Effector CD8-positive, alpha-beta T cell (primary cell): ENCODE results near the gene EMC8.
A peak's percentile ranks its signal among the peaks of the same experiment; 100 is the strongest.
"Not testable (repeated sequence)": the region's sequence is repeated elsewhere in the genome, so short reads cannot be mapped to it uniquely, and the experiment has no call there.

ENCODE experiments used
- DNase-seq: peaks from one replicate; lab custom pipeline; 2025; lab: John Stamatoyannopoulos, UW

Gene EMC8

GRCh38 chr16:85812811-85813700 lies 13.7 kb upstream of the EMC8 start:
- DNase-seq = no peak

GRCh38 chr16:85812031-85812807 lies 12.9 kb upstream of the EMC8 start:
- DNase-seq = no peak

- no peak for DNase-seq
Observed at GRCh38 chr16:85810742-85811115, 11.4 kb upstream of the EMC8 start.

- DNase-seq = no peak
Observed at GRCh38 chr16:85810097-85810741, 10.9 kb upstream of the EMC8 start.

GRCh38 chr16:85809645-85810044 lies 10.3 kb upstream of the EMC8 start:
- no peak for DNase-seq

GRCh38 chr16:85808926-85809325 lies 9.6 kb upstream of the EMC8 start:
- DNase-seq = no peak

- not testable (repeated sequence) for DNase-seq
Observed at GRCh38 chr16:85808104-85808503, 8.8 kb upstream of the EMC8 start.

GRCh38 chr16:85807340-85807739 lies 8.0 kb upstream of the EMC8 start:
- not testable (repeated sequence) for DNase-seq

GRCh38 chr16:85806539-85806938 lies 7.2 kb upstream of the EMC8 start:
- no peak for DNase-seq

GRCh38 chr16:85805442-85806045 lies 6.2 kb upstream of the EMC8 start:
- DNase-seq = no peak

GRCh38 chr16:85803570-85803969 lies 4.2 kb upstream of the EMC8 start:
- no peak for DNase-seq

GRCh38 chr16:85800321-85800669 lies 951 bp upstream of the EMC8 start:
- DNase-seq = peak; percentile 45

- DNase-seq = peak; percentile 14
Observed at GRCh38 chr16:85798901-85799496, 345 bp downstream of the EMC8 start.

GRCh38 chr16:85798283-85798776 lies 1.0 kb downstream of the EMC8 start:
- DNase-seq = no peak

- no peak for DNase-seq
Observed at GRCh38 chr16:85796599-85796998, 2.7 kb downstream of the EMC8 start.

GRCh38 chr16:85796152-85796551 lies 3.2 kb downstream of the EMC8 start:
- no peak for DNase-seq

GRCh38 chr16:85794696-85795095 lies 4.6 kb downstream of the EMC8 start:
- DNase-seq = no peak

- no peak for DNase-seq
Observed at GRCh38 chr16:85793662-85794298, 5.6 kb downstream of the EMC8 start.

- no peak for DNase-seq
Observed at GRCh38 chr16:85789773-85790172, 9.6 kb downstream of the EMC8 start.

- DNase-seq = no peak
Observed at GRCh38 chr16:85788819-85789218, 10.5 kb downstream of the EMC8 start.

- no peak for DNase-seq
Observed at GRCh38 chr16:85785927-85786326, 13.4 kb downstream of the EMC8 start.
